PC-3 (cell line): ENCODE results near the gene HBG2. TPM values are rescaled to one million over a fixed set of nuclear protein-coding genes. Genes with fewer than 3 reads are reported as not detected.

ENCODE experiments used
- ATAC-seq: fragments of 200-7000 bp; cut with Tn5 transposase; 2 replicates; pipeline ENCODE4 v1.9.1; 2020; ENCODE audit warnings: mild to moderate bottlenecking, moderate library complexity
- BruUV-seq: library from RNA; stranded (reverse); fragments of 400-500 nt; replicated peaks from 2 replicates; lab custom pipeline; 2021; lab: Mats Ljungman, UMichigan
- CTCF ChIA-PET: fragments of 300-600 bp; sonication (Branson Sonifier 250); formaldehyde crosslinking; loops from one replicate; lab custom pipeline; 2022; ENCODE audit warnings: antibody characterized with exemption; lab: Charles Lee
- POLR2A ChIA-PET: fragments of 300-600 bp; sonication (Branson Sonifier 250); formaldehyde crosslinking; loops from one replicate; lab custom pipeline; 2022; ENCODE audit warnings: antibody characterized with exemption; ENCODE audit not compliant: unreplicated experiment; lab: Charles Lee
- DNase-seq: peaks from one replicate; pipeline ENCODE4 v3.0.0-alpha.2; 2015
- H2AFZ ChIP-seq: fragments of 300-600 bp; sonication (generic); 2 replicates; pipeline ENCODE4 v1.6.0; 2016; ENCODE audit warnings: antibody characterized with exemption, low read length
- H3F3A ChIP-seq: fragments of 300-600 bp; sonication (generic); one replicate; pipeline ENCODE4 v1.6.0; 2017; ENCODE audit warnings: antibody characterized with exemption, low read length, control low read depth, mild to moderate bottlenecking; ENCODE audit not compliant: unreplicated experiment
- H3K27ac ChIP-seq: fragments of 300-600 bp; sonication (generic); 2 replicates; pipeline ENCODE4 v1.5.1; 2016; ENCODE audit warnings: mild to moderate bottlenecking, low read length
- H3K27me3 ChIP-seq: fragments of 300-600 bp; sonication (generic); 2 replicates; pipeline ENCODE4 v1.6.1; 2016; ENCODE audit warnings: low read length, mixed read lengths
- H3K36me3 ChIP-seq: fragments of 300-600 bp; sonication (generic); 2 replicates; pipeline ENCODE4 v1.6.1; 2016; ENCODE audit warnings: low read depth, mixed run types, low read length, mixed read lengths
- H3K4me1 ChIP-seq: fragments of 300-600 bp; sonication (generic); 2 replicates; pipeline ENCODE4 v1.5.1; 2016; ENCODE audit warnings: low read length; ENCODE audit not compliant: insufficient read depth
- H3K4me2 ChIP-seq: fragments of 300-600 bp; sonication (generic); 2 replicates; pipeline ENCODE4 v1.6.0; 2016; ENCODE audit warnings: low read length
- H3K4me3 ChIP-seq: fragments of 300-600 bp; sonication (generic); 2 replicates; pipeline ENCODE4 v1.5.1; 2016; ENCODE audit warnings: mild to moderate bottlenecking, low read length, mixed read lengths
- H3K79me2 ChIP-seq: fragments of 300-600 bp; sonication (generic); 2 replicates; pipeline ENCODE4 v1.6.1; 2017; ENCODE audit warnings: low read length, mixed read lengths
- H3K9ac ChIP-seq: fragments of 300-600 bp; sonication (generic); 2 replicates; pipeline ENCODE4 v1.6.0; 2016; ENCODE audit warnings: mild to moderate bottlenecking, low read length
- H3K9me2 ChIP-seq: fragments of 300-600 bp; sonication (generic); replicated peaks from 2 replicates; pipeline ENCODE4 v1.6.1; 2016; ENCODE audit warnings: mixed run types, low read length, mixed read lengths
- H3K9me3 ChIP-seq: fragments of 300-600 bp; sonication (generic); 2 replicates; pipeline ENCODE4 v1.6.1; 2016; ENCODE audit warnings: low read length, mixed read lengths
- H4K20me1 ChIP-seq: fragments of 300-600 bp; sonication (generic); 2 replicates; pipeline ENCODE4 v1.6.1; 2016; ENCODE audit warnings: low read length, mixed read lengths
- CTCF ChIP-seq: fragments of 300-600 bp; sonication (generic); conservative IDR thresholded peaks from 2 replicates; pipeline ENCODE4 v1.5.1; 2017; ENCODE audit warnings: antibody characterized with exemption, low read depth, mild to moderate bottlenecking, low read length
- EZH2 ChIP-seq: fragments of 300-600 bp; sonication (generic); IDR thresholded peaks from one replicate; pipeline ENCODE4 v1.6.1; 2017; ENCODE audit warnings: antibody characterized with exemption, mild to moderate bottlenecking, low read length; ENCODE audit not compliant: unreplicated experiment
- EZH2phosphoT487 ChIP-seq: fragments of 300-600 bp; sonication (generic); IDR thresholded peaks from 2 replicates; pipeline ENCODE4 v1.6.1; 2018; ENCODE audit warnings: mild to moderate bottlenecking, antibody characterized with exemption, low read length, borderline replicate concordance
- intact Hi-C: fragments of 100-400 bp; cut with micrococcal nuclease; formaldehyde crosslinking; loops from 2 replicates; pipeline ENCODE4 v1.9.0; 2023
- total RNA-seq: library from RNA; depleted of rRNA; stranded (reverse); fragments of >200 nt; gene quantifications from 2 replicates; pipeline ENCODE4 v1.2.3, GENCODE V29; 2014

The HBG2 gene
- total RNA-seq, 1 experiment from 2014 or later = not detected

DNA sequence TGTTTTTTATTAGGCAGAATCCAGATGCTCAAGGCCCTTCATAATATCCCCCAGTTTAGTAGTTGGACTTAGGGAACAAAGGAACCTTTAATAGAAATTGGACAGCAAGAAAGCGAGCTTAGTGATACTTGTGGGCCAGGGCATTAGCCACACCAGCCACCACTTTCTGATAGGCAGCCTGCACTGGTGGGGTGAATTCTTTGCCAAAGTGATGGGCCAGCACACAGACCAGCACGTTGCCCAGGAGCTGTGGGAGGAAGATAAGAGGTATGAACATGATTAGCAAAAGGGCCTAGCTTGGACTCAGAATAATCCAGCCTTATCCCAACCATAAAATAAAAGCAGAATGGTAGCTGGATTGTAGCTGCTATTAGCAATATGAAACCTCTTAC lies 29.1 kb downstream of the HBG2 start:
- CTCF ChIA-PET = no interaction called here
- DNase-seq = no peak
- Histone ChIP-seq H4K20me1 (no peaks in the 10 kb centered on the region), H3K9me3 (no peaks in the 10 kb centered on the region), H2AFZ (no peak overlapping the region), H3K36me3 (no peaks in the 10 kb centered on the region), H3K4me1 (no peaks in the 10 kb centered on the region), H3F3A (no peaks in the 10 kb centered on the region), H3K9me2 (no peaks in the 10 kb centered on the region), H3K79me2 (no peaks in the 10 kb centered on the region), H3K27me3 (no peaks in the 10 kb centered on the region), H3K9ac (no peak overlapping the region), H3K27ac (no peak overlapping the region), H3K4me3 (no peak overlapping the region), H3K4me2 (no peak overlapping the region)
- TF ChIP-seq EZH2 (no peak), EZH2phosphoT487 (no peak), CTCF (no peak)
- intact Hi-C loops = no loop called here
- POLR2A ChIA-PET = no interaction called here
- no TSS peak for BruUV-seq
- ATAC-seq = no peak

DNA sequence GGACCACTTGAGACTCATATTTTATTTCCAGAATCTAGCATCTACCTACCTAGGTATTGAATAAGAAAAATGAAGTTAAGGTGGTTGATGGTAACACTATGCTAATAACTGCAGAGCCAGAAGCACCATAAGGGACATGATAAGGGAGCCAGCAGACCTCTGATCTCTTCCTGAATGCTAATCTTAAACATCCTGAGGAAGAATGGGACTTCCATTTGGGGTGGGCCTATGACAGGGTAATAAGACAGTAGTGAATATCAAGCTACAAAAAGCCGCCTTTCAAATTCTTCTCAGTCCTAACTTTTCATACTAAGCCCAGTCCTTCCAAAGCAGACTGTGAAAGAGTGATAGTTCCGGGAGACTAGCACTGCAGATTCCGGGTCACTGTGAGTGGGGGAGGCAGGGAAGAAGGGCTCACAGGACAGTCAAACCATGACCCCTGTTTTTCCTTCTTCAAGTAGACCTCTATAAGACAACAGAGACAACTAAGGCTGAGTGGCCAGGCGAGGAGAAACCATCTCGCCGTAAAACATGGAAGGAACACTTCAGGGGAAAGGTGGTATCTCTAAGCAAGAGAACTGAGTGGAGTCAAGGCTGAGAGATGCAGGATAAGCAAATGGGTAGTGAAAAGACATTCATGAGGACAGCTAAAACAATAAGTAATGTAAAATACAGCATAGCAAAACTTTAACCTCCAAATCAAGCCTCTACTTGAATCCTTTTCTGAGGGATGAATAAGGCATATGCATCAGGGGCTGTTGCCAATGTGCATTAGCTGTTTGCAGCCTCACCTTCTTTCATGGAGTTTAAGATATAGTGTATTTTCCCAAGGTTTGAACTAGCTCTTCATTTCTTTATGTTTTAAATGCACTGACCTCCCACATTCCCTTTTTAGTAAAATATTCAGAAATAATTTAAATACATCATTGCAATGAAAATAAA lies 29.8 kb downstream of the HBG2 start:
- Histone ChIP-seq H3K9ac (no peak overlapping the region), H3K9me3 (no peaks in the 10 kb centered on the region), H3K79me2 (no peaks in the 10 kb centered on the region), H3K4me1 (no peaks in the 10 kb centered on the region), H3K9me2 (no peaks in the 10 kb centered on the region), H3K27ac (no peak overlapping the region), H3K4me3 (no peak overlapping the region), H3K36me3 (no peaks in the 10 kb centered on the region), H4K20me1 (no peaks in the 10 kb centered on the region), H3K4me2 (no peak overlapping the region), H3F3A (no peaks in the 10 kb centered on the region), H2AFZ (no peak overlapping the region), H3K27me3 (no peaks in the 10 kb centered on the region)
- ChIA-PET CTCF (no interaction called here), POLR2A (no interaction called here)
- DNase-seq (no peak), ATAC-seq (no peak)
- no TSS peak for BruUV-seq
- intact Hi-C loops = no loop called here
- TF ChIP-seq EZH2 (no peak), CTCF (no peak), EZH2phosphoT487 (no peak)

- Histone ChIP-seq H2AFZ (no peak overlapping the region), H3K9ac (no peak overlapping the region), H3K4me3 (no peak overlapping the region), H3K36me3 (no peaks in the 10 kb centered on the region), H3K9me2 (no peaks in the 10 kb centered on the region), H3K4me2 (no peak overlapping the region), H3K4me1 (no peaks in the 10 kb centered on the region), H3F3A (no peaks in the 10 kb centered on the region), H3K27ac (no peak overlapping the region), H4K20me1 (no peaks in the 10 kb centered on the region), H3K9me3 (no peaks in the 10 kb centered on the region), H3K79me2 (no peaks in the 10 kb centered on the region), H3K27me3 (no peaks in the 10 kb centered on the region)
- ATAC-seq (no peak), DNase-seq (no peak)
- TF ChIP-seq EZH2phosphoT487 (no peak), EZH2 (no peak)
- BruUV-seq = no TSS peak
- ChIA-PET CTCF (no interaction called here), POLR2A (no interaction called here)
- intact Hi-C loops = no loop called here
Measured at GRCh38 chr11:5223686-5224085, 30.9 kb downstream of the HBG2 start.
